RPMI8226 (cell line): Measurements from ENCODE around the gene NF1.
"Not testable (repeated sequence)": the region's sequence is repeated elsewhere in the genome, so short reads cannot be mapped to it uniquely, and the experiment has no call there.

ENCODE experiments used
- DNase-seq: peaks from one replicate; pipeline ENCODE4 v3.0.0-alpha.2; 2015

NF1 gene

DNA sequence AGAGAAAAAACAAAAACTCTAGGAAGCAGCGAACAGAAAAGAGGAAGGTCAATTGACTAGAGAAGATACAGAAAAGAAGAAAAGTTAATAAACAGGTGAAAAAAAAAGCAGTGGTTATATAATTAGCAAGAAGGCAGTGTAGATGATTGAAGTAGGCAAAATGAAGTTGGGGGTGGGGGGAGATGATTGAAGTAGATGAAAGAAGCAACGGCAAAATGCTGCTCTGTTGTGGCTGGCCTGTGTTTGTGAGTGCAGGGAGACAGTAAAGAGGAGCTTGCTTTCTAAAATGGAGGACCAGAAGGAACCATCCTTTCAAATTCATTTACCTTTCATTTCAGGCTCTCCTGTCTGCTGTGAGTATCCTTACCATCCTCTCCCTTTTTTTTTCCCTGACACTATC, 215.5 kb downstream of the NF1 start:
- DNase-seq: peak; percentile 64

- DNase-seq: peak; percentile 84
These were observed 216.1 kb downstream of the NF1 start for GRCh38 chr17:31310886-31311285.

GRCh38 chr17:31311526-31311925, 216.7 kb downstream of the NF1 start:
- no peak for DNase-seq

DNA sequence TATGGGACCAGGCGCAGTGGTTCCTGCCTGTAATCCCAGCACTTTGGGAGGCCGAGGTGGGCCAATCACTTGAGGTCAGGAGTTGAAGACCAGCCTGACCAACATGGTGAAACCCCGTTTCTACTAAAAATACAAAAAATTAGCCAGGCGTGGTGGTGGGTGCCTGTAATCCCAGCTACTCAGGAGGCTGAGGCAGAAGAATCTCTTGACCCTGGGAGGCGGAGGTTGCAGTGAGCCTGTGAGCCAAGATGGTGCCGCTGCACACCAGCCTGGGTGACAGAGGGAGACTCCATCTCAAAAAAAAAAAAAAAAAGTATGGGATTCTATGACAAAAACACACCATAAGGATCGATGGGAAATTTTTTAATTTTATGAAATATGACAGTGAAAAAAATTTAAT, 217.4 kb downstream of the NF1 start:
- peak; percentile 58 for DNase-seq

DNA sequence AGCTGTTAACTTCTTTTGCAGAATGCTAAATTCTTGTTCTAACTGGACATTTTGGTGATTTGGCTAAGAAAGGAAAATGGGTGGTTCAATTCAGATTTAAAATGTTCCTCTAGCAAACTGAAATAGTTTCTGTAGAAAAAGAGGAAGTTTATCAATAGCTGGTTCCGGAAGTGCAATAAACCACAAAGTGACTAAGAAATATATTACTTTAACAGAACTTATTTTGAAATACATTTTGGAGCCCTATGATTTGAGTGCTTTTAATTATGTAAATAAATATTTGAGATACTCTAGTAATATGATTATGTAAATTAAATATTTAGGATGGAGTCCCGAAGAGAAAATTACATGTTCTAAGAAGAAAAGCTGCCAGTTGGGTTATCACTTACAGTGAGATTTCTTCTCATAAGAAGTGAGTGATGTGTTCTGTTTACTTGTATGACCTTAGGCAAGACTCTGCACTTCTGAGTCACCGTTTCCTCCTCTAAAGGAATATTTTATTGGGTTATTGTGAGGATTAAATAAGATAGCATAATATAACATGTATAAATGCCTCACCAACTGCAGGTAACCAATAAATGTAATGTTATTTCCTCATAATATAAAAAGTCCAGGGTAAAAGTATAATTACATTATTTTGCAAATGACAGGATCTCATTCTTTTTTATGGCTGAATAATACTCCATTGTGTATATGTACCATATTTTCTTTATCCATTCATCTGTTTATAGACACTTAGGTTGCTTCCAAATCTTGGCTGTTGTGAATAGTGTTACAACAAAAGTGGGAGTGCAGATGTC, 219.4 kb downstream of the NF1 start, which contains the start of gene EVI2B:
EVI2B (minus strand) TSS at position 73 of the 800 bp plus-strand sequence. CDS start 8,445 bp downstream, outside the sequence.
- peak; percentile 74 for DNase-seq

DNA sequence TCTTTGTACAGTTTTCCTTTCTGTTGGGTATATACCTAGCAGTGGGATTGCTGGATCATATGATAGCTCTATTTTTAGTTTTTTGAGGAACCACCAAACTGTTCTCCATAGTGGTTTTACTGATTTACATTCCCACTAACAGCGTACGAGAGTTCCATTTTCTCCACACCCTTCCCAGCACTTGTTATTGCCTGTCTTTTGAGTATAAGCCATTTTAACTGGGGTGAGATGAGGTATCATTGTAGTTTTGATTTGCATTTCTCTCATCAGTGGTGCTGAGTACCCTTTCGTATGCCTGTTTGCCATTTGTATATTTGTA, 220.0 kb downstream of the NF1 start:
- no peak for DNase-seq

DNA sequence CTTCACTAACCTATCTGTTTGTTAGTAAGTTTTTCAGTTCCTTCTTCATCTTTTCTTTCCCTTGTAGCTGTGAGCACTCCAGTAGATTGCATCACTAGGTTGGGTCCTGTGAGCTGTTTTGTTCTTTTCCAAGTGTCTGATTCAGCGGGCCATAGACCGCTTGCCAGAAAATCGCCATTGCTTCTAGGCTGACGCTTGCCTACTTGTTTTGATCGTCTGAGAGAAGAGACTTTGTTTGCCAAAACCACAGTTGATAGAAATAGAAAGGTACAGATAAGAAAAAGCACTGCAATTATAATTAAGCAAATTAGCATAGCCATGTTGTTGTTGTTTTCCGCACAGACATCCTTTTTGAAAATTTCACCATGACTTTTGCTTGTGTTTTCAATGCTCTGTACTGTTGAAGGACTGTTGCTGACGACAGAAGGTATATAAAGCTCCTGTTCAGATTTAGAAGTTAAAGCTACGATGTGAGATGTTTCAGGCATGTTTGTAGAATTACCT, 223.6 kb downstream of the NF1 start:
- DNase-seq: peak; percentile 87

DNA sequence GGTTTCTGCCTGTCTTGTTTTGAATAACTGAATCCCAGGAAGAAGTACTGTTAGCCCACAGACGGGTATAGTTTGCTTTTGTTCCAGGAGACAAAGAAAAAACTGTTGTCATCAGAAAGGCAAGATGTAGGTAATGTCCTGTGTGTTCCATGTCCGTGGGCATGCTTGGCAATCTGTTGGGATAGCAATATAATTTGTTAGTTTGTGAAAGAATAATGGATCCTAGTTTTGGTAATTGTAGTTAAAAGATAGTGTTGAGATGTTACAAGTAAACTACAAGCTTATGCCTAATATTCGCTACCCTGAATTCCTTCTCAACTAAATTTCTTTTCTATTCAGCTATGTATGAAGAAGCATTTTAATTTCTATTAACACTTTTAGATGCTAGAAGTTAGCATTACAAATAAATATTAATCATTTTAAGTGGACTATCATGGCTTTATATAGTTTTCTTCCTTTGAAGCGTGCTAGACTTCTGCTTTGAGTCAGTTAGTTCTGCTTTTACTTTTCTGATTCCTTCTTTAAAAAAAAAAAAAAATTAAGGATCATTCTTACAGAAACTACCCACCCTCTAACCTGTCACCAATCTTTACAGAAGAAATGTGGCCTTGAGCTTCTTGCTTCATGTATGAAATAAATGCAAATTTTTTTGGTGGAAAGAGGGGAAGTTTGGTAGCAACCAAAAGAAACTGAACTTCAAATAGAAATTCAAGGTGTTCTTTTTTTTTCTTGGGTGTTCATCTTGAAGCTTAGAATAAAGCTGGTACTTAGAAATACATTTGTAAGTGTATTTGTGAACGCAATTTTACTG, 224.3 kb downstream of the NF1 start:
- peak; percentile 50 for DNase-seq

DNA sequence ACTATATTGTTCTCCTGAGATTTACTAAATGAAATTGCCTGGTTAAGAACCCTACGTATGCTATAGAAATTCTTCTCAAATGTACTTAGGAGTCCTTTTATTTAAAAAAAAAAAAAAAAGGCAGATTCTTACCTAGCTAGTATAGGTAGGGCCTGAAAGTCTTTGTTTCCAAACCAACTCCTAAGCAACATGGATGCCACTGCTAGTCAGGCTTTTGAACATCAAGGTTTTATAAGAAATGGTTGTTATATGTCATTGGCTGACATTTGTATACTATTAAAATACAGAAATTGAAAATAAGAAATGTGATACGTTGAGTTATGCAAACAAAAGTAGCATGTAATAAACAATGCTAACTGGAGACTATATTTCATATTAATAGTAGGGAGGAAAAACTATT, 225.5 kb downstream of the NF1 start:
- peak; percentile 50 for DNase-seq

- peak; percentile 44 for DNase-seq
These were observed 226.0 kb downstream of the NF1 start for GRCh38 chr17:31320791-31321190.

DNA sequence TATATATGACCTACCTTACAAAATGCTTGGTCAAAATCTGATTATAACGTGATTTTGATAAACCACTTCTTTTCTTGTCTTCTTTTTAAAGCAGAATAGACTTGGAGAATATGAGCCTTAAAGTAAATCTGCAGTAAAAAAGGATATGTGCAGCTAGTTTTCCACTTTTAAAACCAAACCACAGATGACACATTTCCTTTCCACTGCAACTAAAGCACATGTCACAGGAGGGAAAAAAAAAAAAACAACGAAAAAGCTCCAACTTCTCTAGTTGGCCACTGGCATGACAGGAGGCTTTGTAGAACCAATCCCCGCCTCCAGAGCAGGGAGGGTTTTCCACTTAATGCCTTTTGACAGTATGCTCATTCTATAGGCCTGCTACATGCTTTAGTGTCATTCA, 226.7 kb downstream of the NF1 start, which contains the start of gene EVI2A:
EVI2A (minus strand) TSS at position 142 of the 400 bp plus-strand sequence. CDS start 2,609 bp downstream, outside the sequence.
- DNase-seq: peak; percentile 91

- no peak for DNase-seq
These were observed 227.2 kb downstream of the NF1 start for GRCh38 chr17:31321966-31322365.

DNA sequence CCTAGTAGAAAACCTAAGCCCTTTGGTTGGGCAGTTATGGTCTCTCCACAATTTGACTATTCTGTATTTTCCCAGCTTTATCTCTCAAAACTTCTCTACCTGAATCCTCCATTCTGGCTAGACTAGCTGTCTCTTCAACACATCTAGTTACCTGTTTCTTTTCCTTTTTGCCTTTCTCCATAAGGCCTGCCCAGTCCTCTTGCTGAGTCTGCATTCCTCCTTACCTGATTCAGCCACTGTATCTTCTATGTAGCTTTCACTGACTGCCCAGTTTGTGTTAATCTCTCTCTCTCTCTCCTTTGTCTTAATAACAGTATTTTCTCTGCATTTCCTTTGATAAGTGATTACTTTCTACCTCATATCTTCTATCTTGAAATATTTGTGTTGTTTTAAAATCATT, 228.8 kb downstream of the NF1 start:
- DNase-seq: peak; percentile 72

DNA sequence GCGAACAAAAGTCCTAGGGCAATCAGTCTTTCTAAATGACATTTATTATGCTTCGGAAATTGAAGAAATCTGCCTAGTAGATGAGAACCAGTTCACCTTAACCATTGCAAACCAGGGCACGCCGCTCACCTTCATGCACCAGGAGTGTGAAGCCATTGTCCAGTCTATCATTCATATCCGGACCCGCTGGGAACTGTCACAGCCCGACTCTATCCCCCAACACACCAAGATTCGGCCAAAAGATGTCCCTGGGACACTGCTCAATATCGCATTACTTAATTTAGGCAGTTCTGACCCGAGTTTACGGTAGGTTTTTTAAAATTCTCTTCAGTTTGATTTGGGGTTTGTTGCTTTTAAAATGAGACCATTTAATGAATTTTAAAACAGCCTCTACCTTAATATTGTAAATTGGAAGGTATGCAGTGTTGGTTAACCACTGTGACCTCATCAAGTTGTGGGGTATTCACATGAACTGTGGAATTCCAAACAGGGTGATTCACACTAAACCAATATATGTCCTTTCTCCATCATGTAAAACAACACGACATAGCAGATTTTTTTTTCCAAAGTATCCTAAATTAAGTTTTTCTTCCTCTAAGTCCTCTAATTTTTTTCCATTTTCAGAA, 232.9 kb downstream of the NF1 start:
- DNase-seq: no peak

GRCh38 chr17:31328160-31328535, 233.4 kb downstream of the NF1 start:
- DNase-seq: no peak

- no peak for DNase-seq
These were observed 234.4 kb downstream of the NF1 start for GRCh38 chr17:31329221-31329620.

DNA sequence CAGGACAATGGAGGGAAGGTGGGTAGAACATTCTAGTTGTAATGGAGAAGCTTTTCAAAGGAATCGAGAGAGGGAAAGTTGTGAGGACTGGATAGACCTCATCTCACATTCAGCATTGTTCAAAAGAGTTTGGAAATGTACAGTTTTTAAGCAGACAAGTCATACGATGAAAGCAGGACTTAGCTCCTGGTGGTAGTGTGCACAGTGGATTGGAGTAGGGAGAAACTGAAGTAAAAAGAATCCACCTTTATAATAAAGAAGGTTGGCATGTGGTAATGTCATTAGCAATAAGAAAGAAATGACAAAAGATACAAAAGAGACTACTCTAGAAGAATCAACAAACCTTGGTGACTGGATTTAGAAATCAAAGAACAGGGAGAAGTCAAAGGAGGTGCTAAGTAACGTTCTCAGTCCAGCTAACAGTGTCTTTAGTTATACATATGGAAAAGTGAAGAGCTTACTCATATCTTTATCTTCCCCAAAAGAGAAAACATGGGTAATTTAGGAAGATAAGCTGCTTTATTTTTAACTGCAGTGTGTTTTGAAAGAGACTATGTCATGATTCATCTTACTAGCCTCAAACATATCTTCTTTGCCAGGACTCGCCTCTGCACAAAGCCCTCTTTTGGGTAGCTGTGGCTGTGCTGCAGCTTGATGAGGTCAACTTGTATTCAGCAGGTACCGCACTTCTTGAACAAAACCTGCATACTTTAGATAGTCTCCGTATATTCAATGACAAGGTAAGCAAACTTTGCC, 245.3 kb downstream of the NF1 start:
- no peak for DNase-seq

GRCh38 chr17:31345191-31345747, 250.5 kb downstream of the NF1 start:
- DNase-seq: not testable (repeated sequence)

DNA sequence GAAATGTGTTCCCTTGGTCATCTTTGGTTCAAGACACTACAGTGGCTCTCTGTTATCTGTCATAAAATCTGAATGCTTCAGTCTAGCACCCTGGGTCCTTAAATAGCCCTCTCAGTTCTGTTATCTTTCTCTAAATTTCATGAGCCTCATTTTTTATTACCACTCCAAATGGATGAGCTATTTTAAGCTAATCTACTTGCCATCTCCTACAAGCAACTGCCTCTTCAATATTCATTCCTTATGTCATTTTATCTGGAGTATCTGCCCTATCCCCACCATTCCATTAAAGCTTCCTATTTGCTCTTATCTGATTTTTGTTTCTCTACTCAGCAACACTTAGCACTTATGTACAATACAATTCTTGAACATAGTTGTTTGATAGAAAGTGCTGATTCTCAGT, 254.7 kb downstream of the NF1 start:
- no peak for DNase-seq

DNA sequence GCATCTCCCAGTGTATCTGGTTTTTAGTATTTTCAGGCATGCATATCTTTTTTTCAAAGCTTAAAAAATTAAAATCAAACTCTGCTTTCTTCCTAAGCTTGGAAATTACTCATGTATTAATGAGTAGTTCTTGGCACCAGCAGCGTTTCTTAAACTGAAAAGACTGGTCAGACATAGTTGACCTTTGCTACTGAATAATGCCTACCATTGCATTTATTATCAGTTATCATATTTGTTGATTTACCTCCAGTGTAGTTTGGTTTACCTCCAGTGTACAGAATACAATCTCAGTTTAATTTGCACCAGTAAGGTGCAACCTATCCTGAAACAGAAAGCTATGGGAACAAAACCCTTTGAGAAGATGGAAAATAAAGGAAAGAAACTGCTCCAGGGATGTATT, 261.2 kb downstream of the NF1 start:
- no peak for DNase-seq

DNA sequence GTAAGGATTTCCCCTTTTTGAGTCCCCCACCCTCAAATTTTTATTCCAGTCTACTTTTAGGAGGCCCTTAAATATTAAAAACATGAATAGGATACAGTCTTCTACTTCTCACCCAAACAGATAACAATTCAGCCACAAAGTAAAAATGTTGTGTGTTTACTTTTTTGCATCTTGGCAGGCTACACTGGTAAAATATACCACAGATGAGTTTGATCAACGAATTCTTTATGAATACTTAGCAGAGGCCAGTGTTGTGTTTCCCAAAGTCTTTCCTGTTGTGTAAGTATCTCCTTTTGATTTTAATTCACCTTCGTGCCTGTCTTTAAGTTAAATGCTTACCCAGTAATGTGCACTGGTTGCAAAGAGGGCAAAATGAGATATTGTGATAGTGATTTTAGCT, 262.3 kb downstream of the NF1 start:
- no peak for DNase-seq

DNA sequence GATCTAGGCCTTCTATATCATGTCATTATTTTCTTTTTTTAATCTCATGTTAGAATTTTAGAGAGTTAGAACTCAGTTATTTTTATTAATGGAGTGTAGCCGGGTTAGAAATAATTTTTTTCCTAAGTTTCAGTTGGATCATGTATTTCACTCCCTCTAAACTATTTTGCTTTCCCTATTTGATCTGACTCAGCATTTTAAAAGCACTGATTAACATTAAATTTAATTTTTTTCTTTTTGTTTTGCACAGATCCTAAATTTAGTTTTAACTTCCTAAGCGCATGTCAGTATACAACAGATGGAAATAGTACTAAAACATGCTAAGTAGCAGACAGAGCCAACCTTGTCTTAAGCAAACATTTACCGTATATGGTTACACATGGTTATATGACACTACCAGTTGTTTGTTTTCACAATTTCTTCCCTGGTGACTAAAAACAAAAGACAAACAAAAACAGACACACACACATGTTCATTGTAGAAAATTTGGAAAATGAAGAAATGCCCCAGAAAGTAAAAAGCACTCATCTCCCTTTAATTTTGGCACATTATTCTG, 263.1 kb downstream of the NF1 start:
- no peak for DNase-seq
